ENCODE measurements around the gene PCSK1.

The PCSK1 gene

DNA sequence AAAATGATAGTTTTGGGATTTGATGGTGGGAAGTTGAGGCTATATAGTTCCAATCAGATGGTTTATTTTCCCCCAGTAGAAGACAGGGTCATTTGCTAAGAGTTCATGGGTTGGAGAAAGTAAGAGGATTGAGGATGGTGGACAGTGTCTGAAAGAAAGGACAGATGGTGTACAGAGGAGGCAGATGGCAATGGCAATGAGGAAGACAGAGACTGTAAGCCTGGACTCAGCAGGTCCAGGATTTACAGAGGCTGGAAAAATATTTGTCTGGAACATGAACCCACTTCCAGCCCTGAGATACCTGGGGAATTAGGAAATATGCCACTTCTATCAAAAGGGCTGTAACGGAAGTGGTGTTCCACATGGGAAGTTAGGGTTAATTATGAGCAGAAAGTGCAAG lies 84.5 kb downstream of the PCSK1 start:
- Histone ChIP-seq H3K36me3 (ENCODE audit: control insufficient read depth, low read length) (no peaks in the 10 kb centered on the region), H3K4me2 (ENCODE audit: low read length) (no peak overlapping the region), H4K20me1 (ENCODE audit: control insufficient read depth, insufficient read depth, low read depth, low read length) (no peaks in the 10 kb centered on the region), H3K79me2 (ENCODE audit: control insufficient read depth, low read length) (no peaks in the 10 kb centered on the region), H3K4me1 (ENCODE audit: control insufficient read depth, low read length) (no peaks in the 10 kb centered on the region), H3K27me3 (ENCODE audit: control insufficient read depth, low read length) (peaks cover 9% of the 10 kb centered on the region; the same call in 1 of the 2 replicates), H3K9me3 (ENCODE audit: control insufficient read depth, insufficient read depth, low read length) (no peaks in the 10 kb centered on the region), H3F3A (ENCODE audit: control insufficient read depth, insufficient read depth) (no peaks in the 10 kb centered on the region), H3K4me3 (ENCODE audit: low read length) (no peak overlapping the region), H3K9me2 (replicated peaks; ENCODE audit: control insufficient read depth, low read length) (no peaks in the 10 kb centered on the region), H3K27ac (ENCODE audit: low read depth, low read length) (no peak overlapping the region)
- TF ChIP-seq, protein P1, sequence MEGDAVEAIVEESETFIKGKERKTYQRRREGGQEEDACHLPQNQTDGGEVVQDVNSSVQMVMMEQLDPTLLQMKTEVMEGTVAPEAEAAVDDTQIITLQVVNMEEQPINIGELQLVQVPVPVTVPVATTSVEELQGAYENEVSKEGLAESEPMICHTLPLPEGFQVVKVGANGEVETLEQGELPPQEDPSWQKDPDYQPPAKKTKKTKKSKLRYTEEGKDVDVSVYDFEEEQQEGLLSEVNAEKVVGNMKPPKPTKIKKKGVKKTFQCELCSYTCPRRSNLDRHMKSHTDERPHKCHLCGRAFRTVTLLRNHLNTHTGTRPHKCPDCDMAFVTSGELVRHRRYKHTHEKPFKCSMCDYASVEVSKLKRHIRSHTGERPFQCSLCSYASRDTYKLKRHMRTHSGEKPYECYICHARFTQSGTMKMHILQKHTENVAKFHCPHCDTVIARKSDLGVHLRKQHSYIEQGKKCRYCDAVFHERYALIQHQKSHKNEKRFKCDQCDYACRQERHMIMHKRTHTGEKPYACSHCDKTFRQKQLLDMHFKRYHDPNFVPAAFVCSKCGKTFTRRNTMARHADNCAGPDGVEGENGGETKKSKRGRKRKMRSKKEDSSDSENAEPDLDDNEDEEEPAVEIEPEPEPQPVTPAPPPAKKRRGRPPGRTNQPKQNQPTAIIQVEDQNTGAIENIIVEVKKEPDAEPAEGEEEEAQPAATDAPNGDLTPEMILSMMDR (IDR thresholded peaks at IDR 0.05; ENCODE audit: low read depth, low read length, poor library complexity, severe bottlenecking): no peak
- no peak for TF ChIP-seq EZH2phosphoT487 (IDR thresholded peaks at IDR 0.05; ENCODE audit: borderline replicate concordance, low read length)

DNA sequence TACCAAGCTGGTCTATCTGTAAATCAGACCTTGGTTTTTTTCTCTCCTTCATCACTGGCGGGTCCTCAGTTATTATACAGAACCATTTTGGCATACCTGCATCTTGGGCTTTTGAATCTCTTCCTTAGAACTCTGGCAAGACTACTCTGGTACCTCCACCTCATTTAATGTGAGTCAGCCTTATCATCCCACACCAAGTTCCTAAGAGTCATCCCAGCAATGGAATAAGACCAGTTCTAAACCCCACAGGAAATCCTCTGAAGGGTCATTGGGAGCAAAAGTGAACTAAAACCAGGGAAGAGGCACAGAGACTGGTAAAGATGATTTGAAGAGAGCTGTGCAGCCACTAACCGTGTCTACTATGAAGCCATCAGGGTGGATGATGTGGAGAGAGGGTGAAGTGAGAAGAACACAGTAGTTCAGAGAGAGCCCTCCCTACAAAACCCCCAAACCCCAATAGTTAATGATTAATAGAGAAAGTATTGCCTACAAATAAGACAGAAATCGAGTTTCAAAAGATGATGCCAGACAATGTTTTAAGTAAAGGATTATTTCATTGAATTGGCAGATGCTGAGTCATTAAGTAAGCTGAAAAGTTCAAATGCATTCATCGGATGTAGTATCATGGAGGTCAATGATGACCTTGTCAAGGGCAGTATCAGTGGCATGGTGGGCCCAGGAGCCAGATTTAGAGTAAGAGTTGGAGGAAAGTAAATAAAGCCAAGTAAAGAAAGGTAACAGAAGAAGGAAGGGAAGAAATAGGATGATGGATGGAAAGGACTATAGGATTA lies 85.4 kb downstream of the PCSK1 start:
- Histone ChIP-seq H3K27ac (ENCODE audit: low read depth, low read length) (no peak overlapping the region), H4K20me1 (ENCODE audit: control insufficient read depth, insufficient read depth, low read depth, low read length) (no peaks in the 10 kb centered on the region), H3K9me2 (replicated peaks; ENCODE audit: control insufficient read depth, low read length) (no peaks in the 10 kb centered on the region), H3F3A (ENCODE audit: control insufficient read depth, insufficient read depth) (no peaks in the 10 kb centered on the region), H3K4me3 (ENCODE audit: low read length) (no peak overlapping the region), H3K4me2 (ENCODE audit: low read length) (no peak overlapping the region), H3K4me1 (ENCODE audit: control insufficient read depth, low read length) (no peaks in the 10 kb centered on the region), H3K79me2 (ENCODE audit: control insufficient read depth, low read length) (no peaks in the 10 kb centered on the region), H3K9me3 (ENCODE audit: control insufficient read depth, insufficient read depth, low read length) (no peaks in the 10 kb centered on the region), H3K36me3 (ENCODE audit: control insufficient read depth, low read length) (no peaks in the 10 kb centered on the region), H3K27me3 (ENCODE audit: control insufficient read depth, low read length) (peaks cover 10% of the 10 kb centered on the region; the same call in 1 of the 2 replicates)
- no peak for TF ChIP-seq EZH2phosphoT487 (IDR thresholded peaks at IDR 0.05; ENCODE audit: borderline replicate concordance, low read length)
- TF ChIP-seq, protein P1 (IDR thresholded peaks at IDR 0.05; ENCODE audit: low read depth, low read length, poor library complexity, severe bottlenecking): no peak

DNA sequence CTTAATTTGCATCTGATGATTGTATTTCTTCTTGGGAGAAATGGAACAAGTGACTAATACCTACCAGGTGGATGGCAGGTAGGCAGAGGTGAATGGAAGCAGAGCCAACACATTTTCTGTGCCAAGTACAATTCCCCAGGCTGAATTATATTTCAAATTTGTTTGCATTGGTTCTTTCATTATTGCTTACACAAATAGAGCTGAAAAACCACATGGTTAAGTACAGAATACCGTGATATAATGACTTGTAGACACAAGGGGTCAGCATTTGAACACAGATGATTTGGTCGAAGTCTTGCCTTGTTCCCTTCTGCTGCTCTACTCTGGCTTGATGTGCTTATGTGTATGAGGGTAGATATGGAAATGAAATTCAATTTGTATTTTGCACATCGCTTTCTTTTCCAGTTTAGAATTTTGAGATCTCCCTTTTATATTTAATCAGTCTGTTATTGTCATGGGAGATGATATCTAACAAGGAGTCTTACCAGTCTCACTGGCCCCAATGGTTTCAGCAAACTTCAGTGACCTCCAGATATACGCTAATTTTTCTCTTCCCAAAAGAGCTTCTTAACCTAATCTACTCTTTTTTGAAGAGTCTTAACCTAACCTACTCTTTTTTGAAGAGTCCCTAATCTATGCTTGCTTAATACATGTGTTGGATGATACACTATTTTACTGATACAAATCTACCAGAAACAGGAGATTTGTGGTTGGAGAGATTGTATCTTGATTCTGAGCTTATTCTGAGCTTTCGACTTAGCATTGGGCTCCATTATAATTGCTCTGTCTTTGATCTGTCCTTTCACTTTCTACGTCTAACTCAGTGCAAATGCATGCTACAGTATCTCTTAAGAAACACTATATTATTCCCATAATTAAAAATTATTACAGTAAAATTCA lies 88.1 kb downstream of the PCSK1 start:
- no peak overlapping the region for H3K4me2 ChIP-seq (ENCODE audit: low read length)

More for the DNA sequence above, 88.1 kb downstream of the PCSK1 start:
- H3F3A ChIP-seq (ENCODE audit: control insufficient read depth, insufficient read depth): no peaks in the 10 kb centered on the region
- no peak overlapping the region for H3K4me3 ChIP-seq (ENCODE audit: low read length)
- H3K9me3 ChIP-seq (ENCODE audit: control insufficient read depth, insufficient read depth, low read length): no peaks in the 10 kb centered on the region
- H3K4me1 ChIP-seq (ENCODE audit: control insufficient read depth, low read length): no peaks in the 10 kb centered on the region
- TF ChIP-seq EZH2phosphoT487 (IDR thresholded peaks at IDR 0.05; ENCODE audit: borderline replicate concordance, low read length): no peak
- TF ChIP-seq, protein P1 (IDR thresholded peaks at IDR 0.05; ENCODE audit: low read depth, low read length, poor library complexity, severe bottlenecking): peak; percentile 36
- no peaks in the 10 kb centered on the region for H3K79me2 ChIP-seq (ENCODE audit: control insufficient read depth, low read length)
- no peak overlapping the region for H3K27ac ChIP-seq (ENCODE audit: low read depth, low read length)
- peaks cover 10% of the 10 kb centered on the region; the same call in 1 of the 2 replicates for H3K27me3 ChIP-seq (ENCODE audit: control insufficient read depth, low read length)
- H3K9me2 ChIP-seq (replicated peaks; ENCODE audit: control insufficient read depth, low read length): no peaks in the 10 kb centered on the region
- H4K20me1 ChIP-seq (ENCODE audit: control insufficient read depth, insufficient read depth, low read depth, low read length): no peaks in the 10 kb centered on the region
- no peaks in the 10 kb centered on the region for H3K36me3 ChIP-seq (ENCODE audit: control insufficient read depth, low read length)
